ENCODE results near the gene EIF4G2.

EIF4G2 gene

DNA sequence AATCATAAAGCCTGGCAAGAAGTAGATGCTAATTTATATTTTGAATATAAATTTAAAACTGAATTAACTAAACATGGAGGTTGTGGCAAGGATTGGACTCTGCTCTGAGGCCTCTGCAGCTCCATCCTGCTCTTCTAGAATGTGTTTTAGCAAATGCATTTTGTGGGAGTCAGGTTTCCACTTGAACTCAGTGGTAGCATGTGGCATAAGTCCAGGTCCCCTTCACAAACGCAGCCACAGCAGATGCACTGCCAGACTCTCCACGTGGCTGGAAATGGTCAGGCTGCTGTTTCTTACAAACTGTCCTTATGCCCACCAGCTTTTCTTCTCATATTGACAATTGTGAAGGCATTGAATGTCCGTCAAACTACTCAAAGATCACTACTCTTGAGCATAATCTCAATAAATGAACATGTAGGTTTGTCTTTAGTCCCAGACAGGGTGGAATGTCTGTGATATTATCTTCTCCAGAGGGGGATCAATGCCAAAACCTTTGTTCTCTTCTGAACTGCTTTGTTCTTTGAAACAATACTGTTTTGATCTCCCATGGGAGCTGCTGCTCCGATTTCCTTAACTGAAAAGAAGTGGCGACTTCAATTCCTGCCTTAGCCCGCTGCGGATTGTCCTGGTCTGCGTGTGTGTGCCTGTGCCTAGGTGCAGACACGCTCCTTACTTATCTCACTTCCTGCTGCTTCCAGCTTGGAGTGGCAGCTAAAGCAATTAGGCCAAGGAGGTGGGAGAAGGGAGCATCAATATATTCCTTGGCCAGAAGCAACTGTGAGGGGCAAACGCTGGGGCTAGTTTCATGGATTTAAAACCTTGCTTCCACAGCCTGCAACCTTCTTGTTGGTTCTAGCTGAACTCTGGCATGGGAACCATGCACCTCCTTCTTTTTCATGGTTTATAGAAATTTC lies 24.2 kb downstream of the EIF4G2 start:
- Histone ChIP-seq H3K27ac (ENCODE audit: extremely low read depth, low read depth, low read length) (no peak overlapping the region), H3K4me3 (ENCODE audit: low read depth, low read length) (no peak overlapping the region), H3K36me3 (ENCODE audit: control insufficient read depth in 2 of 2, insufficient read depth in 1 of 2, low read length in 2 of 2) (peaks cover 0 to 10% of the 10 kb centered on the region in 2 experiments; a peak in 1 of 3 replicates), H3K4me1 (ENCODE audit: control insufficient read depth, insufficient read depth, low read length) (0 out of 2 replicates have a peak, but pooled peaks cover 2% of the 10 kb centered on the region), H3K9me3 (ENCODE audit: control insufficient read depth, insufficient read depth, low read depth, low read length) (no peaks in the 10 kb centered on the region)
- CTCF ChIA-PET, result interaction anchor here (0.6 to 2.7 kb wide), 7 partner anchors 8 to 1003 kb away, joined by 3 to 12 read pairs (median 4); no protein-coding TSS in a partner anchor
- POLR2A ChIA-PET, result interaction anchor here (0.6 to 1.9 kb wide), 3 partner anchors 12 to 25 kb away, joined by 3 to 9 read pairs (median 3); partner anchors contain the start of gene EIF4G2
- TF ChIP-seq OSR2 (tag by site-specific recombination; IDR thresholded peaks at IDR 0.05) (peak; percentile 38; the same call in 1 of the 2 replicates), ZBTB48 (tag by site-specific recombination; IDR thresholded peaks at IDR 0.05) (peak; percentile 96), ZNF600 (tag by site-specific recombination; IDR thresholded peaks at IDR 0.05) (peak; percentile 46; the same call in 1 of the 2 replicates), ZBTB8A (tag by site-specific recombination; IDR thresholded peaks at IDR 0.05) (no peak), ZNF202 (tag by site-specific recombination; IDR thresholded peaks at IDR 0.05; ENCODE audit: borderline replicate concordance) (no peak), GLIS1 (tag by site-specific recombination; IDR thresholded peaks at IDR 0.05) (peak; percentile 7; the same call in 1 of the 2 replicates)
- TF ChIP-seq, protein P1, sequence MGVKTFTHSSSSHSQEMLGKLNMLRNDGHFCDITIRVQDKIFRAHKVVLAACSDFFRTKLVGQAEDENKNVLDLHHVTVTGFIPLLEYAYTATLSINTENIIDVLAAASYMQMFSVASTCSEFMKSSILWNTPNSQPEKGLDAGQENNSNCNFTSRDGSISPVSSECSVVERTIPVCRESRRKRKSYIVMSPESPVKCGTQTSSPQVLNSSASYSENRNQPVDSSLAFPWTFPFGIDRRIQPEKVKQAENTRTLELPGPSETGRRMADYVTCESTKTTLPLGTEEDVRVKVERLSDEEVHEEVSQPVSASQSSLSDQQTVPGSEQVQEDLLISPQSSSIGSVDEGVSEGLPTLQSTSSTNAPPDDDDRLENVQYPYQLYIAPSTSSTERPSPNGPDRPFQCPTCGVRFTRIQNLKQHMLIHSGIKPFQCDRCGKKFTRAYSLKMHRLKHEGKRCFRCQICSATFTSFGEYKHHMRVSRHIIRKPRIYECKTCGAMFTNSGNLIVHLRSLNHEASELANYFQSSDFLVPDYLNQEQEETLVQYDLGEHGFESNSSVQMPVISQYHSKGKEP (tag by site-specific recombination; IDR thresholded peaks at IDR 0.05), result peak; percentile 65

DNA sequence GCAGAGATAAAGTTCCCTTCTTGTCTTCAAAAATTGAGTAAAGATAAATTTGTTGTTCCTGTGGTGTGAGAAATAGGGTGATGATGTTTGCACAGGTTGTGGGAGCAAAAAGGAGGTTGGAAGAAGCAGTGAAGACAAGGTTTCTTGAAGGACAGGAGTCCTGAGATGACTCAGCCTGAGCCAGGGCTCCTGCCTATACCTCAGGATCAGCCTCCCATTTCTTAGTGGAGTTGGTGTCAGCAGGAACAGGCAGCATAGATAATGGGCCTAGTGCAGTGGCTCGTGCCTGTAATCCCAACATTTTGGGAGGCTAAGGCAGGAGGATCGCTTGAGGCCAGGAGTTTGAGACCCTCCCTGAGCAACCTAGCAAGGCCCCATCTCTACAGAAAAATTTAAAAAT lies 28.7 kb downstream of the EIF4G2 start:
- CTCF ChIA-PET, result interaction anchor here (0.5 to 0.9 kb wide), 2 partner anchors 9 to 243 kb away, joined by 3 to 5 read pairs; no protein-coding TSS in a partner anchor
- Histone ChIP-seq H3K9me3 (ENCODE audit: control insufficient read depth, insufficient read depth, low read depth, low read length) (no peaks in the 10 kb centered on the region), H3K36me3 (ENCODE audit: control insufficient read depth in 2 of 2, insufficient read depth in 1 of 2, low read length in 2 of 2) (peaks cover 4 to 46% of the 10 kb centered on the region in 2 experiments; a peak in 1 of 3 replicates), H3K4me1 (ENCODE audit: control insufficient read depth, insufficient read depth, low read length) (0 out of 2 replicates have a peak, but pooled peaks cover 2% of the 10 kb centered on the region), H3K4me3 (ENCODE audit: low read depth, low read length) (no peak overlapping the region), H3K27ac (ENCODE audit: extremely low read depth, low read depth, low read length) (no peak overlapping the region)
- POLR2A ChIA-PET, result interaction anchor here (2.2 kb wide), 1 partner anchor 29 kb away, joined by 9 read pairs; the partner anchor contains the start of gene EIF4G2
- TF ChIP-seq ZBTB8A (tag by site-specific recombination; IDR thresholded peaks at IDR 0.05), result no peak
- no peak for TF ChIP-seq ZNF776 (tag by site-specific recombination; IDR thresholded peaks at IDR 0.05; ENCODE audit: borderline replicate concordance)
- no peak for TF ChIP-seq HOXD13 (CRISPR knock-in tag; IDR thresholded peaks at IDR 0.05; ENCODE audit: borderline replicate concordance)
- no peak for TF ChIP-seq ZNF354C (tag by site-specific recombination; IDR thresholded peaks at IDR 0.05; ENCODE audit: borderline replicate concordance, low read depth)
- TF ChIP-seq ZNF221 (tag by site-specific recombination; IDR thresholded peaks at IDR 0.05; ENCODE audit: borderline replicate concordance), result no peak
- TF ChIP-seq ZNF48 (tag by site-specific recombination; IDR thresholded peaks at IDR 0.05), result no peak

DNA sequence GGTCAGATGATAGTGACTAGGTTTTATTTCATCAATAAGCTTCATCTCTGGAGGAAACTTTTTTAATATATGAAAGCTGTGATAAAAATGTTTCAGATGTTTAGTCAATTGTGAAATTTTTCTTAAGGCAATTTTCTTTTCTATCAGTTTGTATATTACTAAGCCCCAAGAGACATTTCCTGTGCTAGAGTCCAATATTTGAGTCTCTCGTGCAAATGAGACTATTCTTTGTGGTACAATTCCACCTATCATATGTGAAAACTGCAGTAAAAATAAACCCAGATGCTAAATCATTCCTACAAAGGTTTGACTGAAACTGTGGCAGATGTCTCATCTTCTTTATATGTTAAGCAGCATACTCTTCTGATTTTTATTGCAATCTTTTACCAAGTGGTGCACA lies 29.6 kb downstream of the EIF4G2 start:
- TF ChIP-seq ZFP3 (tag by site-specific recombination; IDR thresholded peaks at IDR 0.05; ENCODE audit: low read depth) (no peak), ZNF211 (tag by site-specific recombination; IDR thresholded peaks at IDR 0.05; ENCODE audit: low read depth) (no peak)
- TF ChIP-seq, protein P2, sequence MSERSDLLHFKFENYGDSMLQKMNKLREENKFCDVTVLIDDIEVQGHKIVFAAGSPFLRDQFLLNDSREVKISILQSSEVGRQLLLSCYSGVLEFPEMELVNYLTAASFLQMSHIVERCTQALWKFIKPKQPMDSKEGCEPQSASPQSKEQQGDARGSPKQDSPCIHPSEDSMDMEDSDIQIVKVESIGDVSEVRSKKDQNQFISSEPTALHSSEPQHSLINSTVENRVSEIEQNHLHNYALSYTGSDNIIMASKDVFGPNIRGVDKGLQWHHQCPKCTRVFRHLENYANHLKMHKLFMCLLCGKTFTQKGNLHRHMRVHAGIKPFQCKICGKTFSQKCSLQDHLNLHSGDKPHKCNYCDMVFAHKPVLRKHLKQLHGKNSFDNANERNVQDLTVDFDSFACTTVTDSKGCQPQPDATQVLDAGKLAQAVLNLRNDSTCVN (tag by site-specific recombination; optimal IDR thresholded peaks at IDR 0.05), result no peak
- CTCF ChIA-PET, result interaction anchor here (0.6 to 1.3 kb wide), 3 partner anchors 9 to 488 kb away, joined by 3 to 5 read pairs (median 3); no protein-coding TSS in a partner anchor
- POLR2A ChIA-PET, result no interaction called here
- Histone ChIP-seq H3K27ac (ENCODE audit: extremely low read depth, low read depth, low read length) (no peak overlapping the region), H3K36me3 (ENCODE audit: control insufficient read depth in 2 of 2, insufficient read depth in 1 of 2, low read length in 2 of 2) (peaks cover 4 to 46% of the 10 kb centered on the region in 2 experiments; a peak in 1 of 3 replicates), H3K9me3 (ENCODE audit: control insufficient read depth, insufficient read depth, low read depth, low read length) (no peaks in the 10 kb centered on the region), H3K4me3 (ENCODE audit: low read depth, low read length) (no peak overlapping the region), H3K4me1 (ENCODE audit: control insufficient read depth, insufficient read depth, low read length) (no peaks in the 10 kb centered on the region)

Data from HEK293 (cell line).